ENCODE results near the gene FRRS1L. TPM values are rescaled to one million over a fixed set of nuclear protein-coding genes. Genes with fewer than 3 reads are reported as not detected.

FRRS1L gene
- polyA plus RNA-seq, 1 experiment = 0.14 TPM

GRCh38 chr9:109193974-109194556 is 27.0 kb upstream of the FRRS1L start:
- POLR2A ChIA-PET = no interaction called here
- H3K27me3 ChIP-seq (ENCODE audit: control insufficient read depth, insufficient read depth, low read length) = peaks cover 11% of the 10 kb centered on the region
- H3K4me3 ChIP-seq (ENCODE audit: low read depth, low read length) = no peak overlapping the region
- no peaks in the 10 kb centered on the region for H3K9me3 ChIP-seq (ENCODE audit: control insufficient read depth, insufficient read depth, low read length)
- no peak for TF ChIP-seq CTCF (IDR thresholded peaks at IDR 0.05; ENCODE audit: low read depth, low read length)
- CTCF ChIA-PET = interaction anchor here (0.6 to 0.8 kb wide), 2 partner anchors 11 to 218 kb away, joined by 3 to 4 read pairs; no protein-coding TSS in a partner anchor
- peak; percentile 21 for DNase-seq (ENCODE audit: low read depth, low spot score)
- H3K27ac ChIP-seq (ENCODE audit: low read depth, low read length) = no peak overlapping the region

- DNase-seq (ENCODE audit: low read depth, low spot score) = no peak
- Histone ChIP-seq H3K4me3 (ENCODE audit: low read depth, low read length) (no peak overlapping the region), H3K9me3 (ENCODE audit: control insufficient read depth, insufficient read depth, low read length) (no peaks in the 10 kb centered on the region), H3K27ac (ENCODE audit: low read depth, low read length) (no peak overlapping the region), H3K27me3 (ENCODE audit: control insufficient read depth, insufficient read depth, low read length) (peaks cover 5% of the 10 kb centered on the region)
- peak; percentile 57 for TF ChIP-seq CTCF (IDR thresholded peaks at IDR 0.05; ENCODE audit: low read depth, low read length)
- ChIA-PET POLR2A (no interaction called here), CTCF (interaction anchor here (0.9 kb wide), 1 partner anchor 9 kb away, joined by 4 read pairs; no protein-coding TSS in a partner anchor)
Observed at GRCh38 chr9:109192732-109193361, 25.8 kb upstream of the FRRS1L start.

GRCh38 chr9:109191746-109192145 is 24.7 kb upstream of the FRRS1L start:
- Histone ChIP-seq H3K27ac (ENCODE audit: low read depth, low read length) (no peak overlapping the region), H3K9me3 (ENCODE audit: control insufficient read depth, insufficient read depth, low read length) (no peaks in the 10 kb centered on the region), H3K27me3 (ENCODE audit: control insufficient read depth, insufficient read depth, low read length) (peaks cover 6% of the 10 kb centered on the region), H3K4me3 (ENCODE audit: low read depth, low read length) (no peak overlapping the region)
- DNase-seq (ENCODE audit: low read depth, low spot score) = no peak
- ChIA-PET POLR2A (interaction anchor here (0.6 kb wide), 1 partner anchor 226 kb away, joined by 3 read pairs; no protein-coding TSS in a partner anchor), CTCF (interaction anchor here (1.4 kb wide), 1 partner anchor 130 kb away, joined by 4 read pairs; no protein-coding TSS in a partner anchor)
- TF ChIP-seq CTCF (IDR thresholded peaks at IDR 0.05; ENCODE audit: low read depth, low read length) = no peak

GRCh38 chr9:109190151-109190550 is 23.1 kb upstream of the FRRS1L start:
- CTCF ChIA-PET = interaction anchor here (1.3 kb wide), 1 partner anchor 16 kb away, joined by 4 read pairs; no protein-coding TSS in a partner anchor
- POLR2A ChIA-PET = no interaction called here
- no peak for DNase-seq (ENCODE audit: low read depth, low spot score)

More at GRCh38 chr9:109190151-109190550, 23.1 kb upstream of the FRRS1L start:
- TF ChIP-seq CTCF (IDR thresholded peaks at IDR 0.05; ENCODE audit: low read depth, low read length) = no peak
- Histone ChIP-seq H3K4me3 (ENCODE audit: low read depth, low read length) (no peak overlapping the region), H3K9me3 (ENCODE audit: control insufficient read depth, insufficient read depth, low read length) (no peaks in the 10 kb centered on the region), H3K27me3 (ENCODE audit: control insufficient read depth, insufficient read depth, low read length) (peaks cover 8% of the 10 kb centered on the region), H3K27ac (ENCODE audit: low read depth, low read length) (no peak overlapping the region)
